IMR-90 (cell line): ENCODE data around the gene LCAT. TPM values are rescaled to one million over a fixed set of nuclear protein-coding genes. Genes with fewer than 3 reads are reported as not detected.

Source experiments
- ATAC-seq: fragments of 200-7000 bp; cut with Tn5 transposase; 2 replicates; pipeline ENCODE4 v1.9.1; 2020; ENCODE audit warnings: low read depth, mild to moderate bottlenecking, moderate library complexity
- BruUV-seq: library from RNA; stranded (reverse); fragments of 400-500 nt; replicated peaks from 2 replicates; lab custom pipeline; 2021; lab: Mats Ljungman, UMichigan
- CTCF ChIA-PET: fragments of 300-600 bp; formaldehyde crosslinking; extraction: SDS; loops from one replicate; lab custom pipeline; 2021; ENCODE audit warnings: antibody characterized with exemption; lab: Yijun Ruan, JAX
- POLR2A ChIA-PET: fragments of 300-600 bp; sonication (Branson Sonifier 250); formaldehyde crosslinking; loops from one replicate; lab custom pipeline; 2022; ENCODE audit warnings: antibody characterized with exemption; ENCODE audit not compliant: unreplicated experiment; lab: Charles Lee
- DNase-seq: peaks from one replicate; pipeline ENCODE4 v3.0.0; 2013
- H2AFZ ChIP-seq: replicated peaks from 2 replicates; pipeline ENCODE3; 2013; ENCODE audit warnings: low read length, mild to moderate bottlenecking; ENCODE audit not compliant: poor library complexity
- H2AK5ac ChIP-seq: 2 replicates; pipeline ENCODE4 v1.6.1; 2013; ENCODE audit warnings: low read depth, low read length, inconsistent platforms
- H2AK9ac ChIP-seq: replicated peaks from 2 replicates; pipeline ENCODE3; 2013; ENCODE audit warnings: mild to moderate bottlenecking, low read depth, low read length, moderate library complexity; ENCODE audit not compliant: poor library complexity
- H2BK120ac ChIP-seq: 2 replicates; pipeline ENCODE4 v1.6.1; 2013; ENCODE audit warnings: low read depth, low read length, inconsistent platforms
- H2BK15ac ChIP-seq: 3 replicates; pipeline ENCODE4 v1.6.1; 2013; ENCODE audit warnings: low read depth, low read length, inconsistent platforms
- H2BK20ac ChIP-seq: 2 replicates; pipeline ENCODE4 v1.6.1; 2013; ENCODE audit warnings: low read depth, mild to moderate bottlenecking, inconsistent platforms, low read length, moderate library complexity
- H2BK5ac ChIP-seq: 2 replicates; pipeline ENCODE4 v1.6.1; 2013; ENCODE audit warnings: mild to moderate bottlenecking, low read depth, low read length, inconsistent platforms; ENCODE audit not compliant: poor library complexity, severe bottlenecking
- H3K14ac ChIP-seq: replicated peaks from 2 replicates; pipeline ENCODE4 v1.6.1; 2013; ENCODE audit warnings: low read depth, low read length, inconsistent platforms
- H3K18ac ChIP-seq: 2 replicates; pipeline ENCODE4 v1.6.1; 2013; ENCODE audit warnings: low read depth, low read length, control low read depth
- H3K23ac ChIP-seq: 2 replicates; pipeline ENCODE4 v1.6.1; 2013; ENCODE audit warnings: low read depth, low read length, inconsistent platforms
- H3K27ac ChIP-seq: 2 replicates; pipeline ENCODE4 v1.5.1; 2013; ENCODE audit warnings: mild to moderate bottlenecking, control low read depth, low read length; ENCODE audit not compliant: insufficient read depth
- H3K27me3 ChIP-seq: 2 replicates; pipeline ENCODE4 v1.6.1; 2013; ENCODE audit warnings: low read length; ENCODE audit not compliant: control insufficient read depth, insufficient read depth
- H3K36me3 ChIP-seq: 2 replicates; pipeline ENCODE4 v1.6.1; 2013; ENCODE audit warnings: low read length, mixed read lengths; ENCODE audit not compliant: control insufficient read depth, insufficient read depth
- H3K4ac ChIP-seq: 2 replicates; pipeline ENCODE4 v1.6.1; 2013; ENCODE audit warnings: low read depth, low read length, inconsistent platforms
- H3K4me1 ChIP-seq: 2 replicates; pipeline ENCODE4 v1.6.1; 2013; ENCODE audit warnings: low read length, mixed read lengths; ENCODE audit not compliant: control insufficient read depth, insufficient read depth
- H3K4me2 ChIP-seq: 2 replicates; pipeline ENCODE4 v1.6.1; 2013; ENCODE audit warnings: low read depth, mild to moderate bottlenecking, control low read depth, low read length, moderate library complexity
- H3K4me3 ChIP-seq: 2 replicates; pipeline ENCODE4 v1.5.1; 2013; ENCODE audit warnings: low read depth, mild to moderate bottlenecking, control low read depth, low read length, moderate library complexity; ENCODE audit not compliant: insufficient read depth
- H3K56ac ChIP-seq: 2 replicates; pipeline ENCODE4 v1.6.1; 2013; ENCODE audit warnings: low read length, inconsistent platforms; ENCODE audit not compliant: insufficient read depth; ENCODE audit errors: extremely low read depth
- H3K79me1 ChIP-seq, 2 experiments: 2 replicates each; pipeline ENCODE4 v1.6.1; 2013; ENCODE audit warnings: low read length in 2 of 2, inconsistent platforms in 1 of 2, low read depth in 1 of 2
- H3K9ac ChIP-seq: 2 replicates; pipeline ENCODE4 v1.6.1; 2013; ENCODE audit warnings: low read depth, low read length, control low read depth
- H3K9me1 ChIP-seq: 2 replicates; pipeline ENCODE4 v1.6.1; 2013; ENCODE audit warnings: low read length, inconsistent platforms; ENCODE audit not compliant: insufficient read depth
- H3K9me3 ChIP-seq: 2 replicates; pipeline ENCODE4 v1.6.1; 2013; ENCODE audit warnings: low read length; ENCODE audit not compliant: control insufficient read depth, insufficient read depth
- H4K20me1 ChIP-seq: 2 replicates; pipeline ENCODE4 v1.6.1; 2013; ENCODE audit warnings: low read length, inconsistent platforms; ENCODE audit not compliant: insufficient read depth
- H4K5ac ChIP-seq: 2 replicates; pipeline ENCODE4 v1.6.1; 2013; ENCODE audit warnings: mild to moderate bottlenecking, low read depth, low read length, control low read depth
- H4K8ac ChIP-seq, 2 experiments: 2 replicates each; pipeline ENCODE4 v1.6.1; 2013; ENCODE audit warnings: low read depth in 2 of 2, low read length in 2 of 2, control low read depth in 1 of 2, inconsistent platforms in 1 of 2
- H4K91ac ChIP-seq: 2 replicates; pipeline ENCODE4 v1.6.1; 2013; ENCODE audit warnings: low read depth, low read length, inconsistent platforms; ENCODE audit not compliant: insufficient read depth
- BHLHE40 ChIP-seq: fragments of 150-350 bp; IDR thresholded peaks from 2 replicates; pipeline ENCODE4 v1.6.1; 2016; ENCODE audit warnings: mild to moderate bottlenecking, low read depth, low read length
- CEBPB ChIP-seq: IDR thresholded peaks from 2 replicates; pipeline ENCODE4 v1.6.1; 2012; ENCODE audit warnings: low read depth, low read length, improper control_type of control experiment
- CHD1 ChIP-seq: IDR thresholded peaks from 2 replicates; pipeline ENCODE4 v1.6.1; 2012; ENCODE audit warnings: low read depth, low read length, improper control_type of control experiment
- FOS ChIP-seq: fragments of 150-350 bp; IDR thresholded peaks from 2 replicates; pipeline ENCODE4 v1.6.1; 2016; ENCODE audit warnings: low read depth, low read length
- MAFK ChIP-seq: IDR thresholded peaks from 2 replicates; pipeline ENCODE4 v1.6.1; 2012; ENCODE audit warnings: low read depth, low read length, improper control_type of control experiment
- MAZ ChIP-seq: IDR thresholded peaks from 2 replicates; pipeline ENCODE4 v1.6.1; 2012; ENCODE audit warnings: low read depth, mild to moderate bottlenecking, low read length, improper control_type of control experiment, moderate library complexity, borderline replicate concordance
- MXI1 ChIP-seq: IDR thresholded peaks from 2 replicates; pipeline ENCODE4 v1.6.1; 2012; ENCODE audit warnings: low read depth, mild to moderate bottlenecking, low read length, moderate library complexity, borderline replicate concordance
- NFE2L2 ChIP-seq: fragments of 150-350 bp; IDR thresholded peaks from 2 replicates; pipeline ENCODE4 v1.6.1; 2016; ENCODE audit warnings: low read depth, mild to moderate bottlenecking, low read length
- POLR2A ChIP-seq: IDR thresholded peaks from 2 replicates; pipeline ENCODE4 v1.6.1; 2012; ENCODE audit warnings: mild to moderate bottlenecking, low read depth, low read length
- RAD21 ChIP-seq: IDR thresholded peaks from 2 replicates; pipeline ENCODE4 v1.6.1; 2012; ENCODE audit warnings: low read length, improper control_type of control experiment
- RCOR1 ChIP-seq: IDR thresholded peaks from 2 replicates; pipeline ENCODE4 v1.6.1; 2012; ENCODE audit warnings: mild to moderate bottlenecking, low read length, improper control_type of control experiment; ENCODE audit not compliant: insufficient replicate concordance
- SMC3 ChIP-seq: fragments of 150-350 bp; IDR thresholded peaks from 2 replicates; pipeline ENCODE4 v1.6.1; 2016; ENCODE audit warnings: low read depth, mild to moderate bottlenecking, antibody characterized with exemption, low read length, moderate library complexity
- USF2 ChIP-seq: fragments of 150-350 bp; IDR thresholded peaks from 2 replicates; pipeline ENCODE4 v1.6.1; 2017; ENCODE audit warnings: mild to moderate bottlenecking, antibody characterized with exemption, low read length, low read depth
- WGBS, 2 experiments: methylation state at CpG; one replicate each; pipeline versions ENCODE4 v1.1.5 to v1.1.7; 2013; ENCODE audit warnings: missing lambda C conversion rate in 2 of 2; ENCODE audit not compliant: insufficient read length in 1 of 2; ENCODE audit errors: extremely low coverage in 2 of 2; 5-methylcytosine and 5-hydroxymethylcytosine counted together
- dilution Hi-C: fragments of 300-500 bp; cut with HindIII; formaldehyde crosslinking; loops from one replicate; pipeline ENCODE4 v1.14.3; 2018; ENCODE audit warnings: low sequenced_read_pairs; ENCODE audit not compliant: unreplicated experiment
- in situ Hi-C: fragments of 300-500 bp; cut with MboI; formaldehyde crosslinking; loops from 3 replicates; pipeline ENCODE4 v1.14.3; 2019; ENCODE audit warnings: low sequenced_read_pairs, inconsistent platforms, mixed read lengths
- intact Hi-C: fragments of 100-400 bp; cut with micrococcal nuclease; formaldehyde crosslinking; loops from 2 replicates; pipeline ENCODE4 v1.10.0; 2022
- polyA plus RNA-seq, 3 experiments: library from polyadenylated mRNA; depleted of rRNA; stranded (reverse); fragments of >200 nt; gene quantifications; 2 replicates each; pipeline ENCODE4 v1.2.3, GENCODE V29; 2012; ENCODE audit warnings: low replicate concordance in 1 of 3
- total RNA-seq: library from RNA; depleted of rRNA; stranded (reverse); fragments of >200 nt; gene quantifications from 2 replicates; pipeline ENCODE4 v1.2.3, GENCODE V29; 2012
- TF ChIP-seq, protein P1 (sequence below): conservative IDR thresholded peaks from 2 replicates; pipeline ENCODE4 v1.5.1; 2012; ENCODE audit warnings: mild to moderate bottlenecking, low read depth, low read length, improper control_type of control experiment

LCAT gene
- total and polyA plus RNA-seq, 2 of the 4 experiments (the other 2 are of a cell fraction) = 1.4 to 18.8 TPM

GRCh38 chr16:67928147-67928546, 15.8 kb downstream of the LCAT start (continued):
- TF ChIP-seq CHD1 (no peak), USF2 (no peak)

DNA sequence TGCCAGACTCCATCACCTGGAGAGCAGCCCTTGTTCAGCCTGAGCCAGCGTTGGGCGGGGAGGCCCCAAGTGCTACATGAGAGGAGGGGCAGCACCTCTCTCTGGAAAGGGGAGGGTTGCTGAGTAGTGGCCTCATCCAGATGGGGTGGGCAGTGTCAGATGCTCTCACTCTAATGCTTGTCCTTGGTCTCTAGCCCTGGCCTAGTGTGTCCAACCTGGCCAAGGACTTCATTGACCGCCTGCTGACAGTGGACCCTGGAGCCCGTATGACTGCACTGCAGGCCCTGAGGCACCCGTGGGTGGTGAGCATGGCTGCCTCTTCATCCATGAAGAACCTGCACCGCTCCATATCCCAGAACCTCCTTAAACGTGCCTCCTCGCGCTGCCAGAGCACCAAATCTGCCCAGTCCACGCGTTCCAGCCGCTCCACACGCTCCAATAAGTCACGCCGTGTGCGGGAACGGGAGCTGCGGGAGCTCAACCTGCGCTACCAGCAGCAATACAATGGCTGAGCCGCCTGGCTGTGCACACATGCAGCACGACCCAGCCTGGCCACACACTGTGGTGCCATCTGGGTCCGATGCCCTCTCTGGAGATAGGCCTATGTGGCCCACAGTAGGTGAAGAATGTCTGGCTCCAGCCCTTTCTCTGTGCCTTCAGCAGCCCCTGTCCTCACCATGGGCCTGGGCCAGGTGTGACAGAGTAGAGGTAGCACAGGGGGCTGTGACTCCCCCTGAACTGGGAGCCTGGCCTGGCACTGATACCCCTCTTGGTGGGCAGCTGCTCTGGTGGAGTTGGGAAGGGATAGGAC, 16.6 kb downstream of the LCAT start:
- Histone ChIP-seq H3K9ac (no peak overlapping the region), H2AK5ac (no peak overlapping the region), H2BK120ac (no peak overlapping the region), H4K20me1 (peaks cover 46% of the 10 kb centered on the region), H2BK20ac (no peak overlapping the region), H3K4me2 (no peak overlapping the region), H2BK15ac (no peak overlapping the region), H3K23ac (no peak overlapping the region), H3K4me1 (no peaks in the 10 kb centered on the region), H3K79me1 (peaks cover 5 to 35% of the 10 kb centered on the region in 2 experiments; a peak in 2 of 4 replicates), H2AFZ (no peak overlapping the region), H3K56ac (no peak overlapping the region), H4K8ac (no peak overlapping the region), H3K18ac (no peak overlapping the region), H3K27ac (no peak overlapping the region), H3K27me3 (no peaks in the 10 kb centered on the region), H2AK9ac (no peak overlapping the region), H3K14ac (no peak overlapping the region), H3K9me3 (no peaks in the 10 kb centered on the region), H2BK5ac (no peak overlapping the region), H3K4me3 (no peak overlapping the region), H3K36me3 (peaks cover 29% of the 10 kb centered on the region), H3K9me1 (no peaks in the 10 kb centered on the region), H4K91ac (no peak overlapping the region), H4K5ac (no peak overlapping the region), H3K4ac (no peak overlapping the region)
- dilution Hi-C loops = no loop called here
- DNase-seq (no peak), ATAC-seq (no peak)
- ChIA-PET POLR2A (no interaction called here), CTCF (no interaction called here)
- 97% methylated on average over 15 of the region's 22 CpGs; no CpG with 5 or more reads in 1 of the 2 experiments for WGBS, 2 experiments
- no TSS peak for BruUV-seq
- intact Hi-C loops = no loop called here
- in situ Hi-C loops = loop anchor here (5.0 to 25.0 kb wide), 3 partner anchors 115 to 390 kb away; partner anchors contain the start of gene RIPOR1
- no peak for TF ChIP-seq RAD21
- TF ChIP-seq RCOR1 = no peak
- TF ChIP-seq, protein P1, sequence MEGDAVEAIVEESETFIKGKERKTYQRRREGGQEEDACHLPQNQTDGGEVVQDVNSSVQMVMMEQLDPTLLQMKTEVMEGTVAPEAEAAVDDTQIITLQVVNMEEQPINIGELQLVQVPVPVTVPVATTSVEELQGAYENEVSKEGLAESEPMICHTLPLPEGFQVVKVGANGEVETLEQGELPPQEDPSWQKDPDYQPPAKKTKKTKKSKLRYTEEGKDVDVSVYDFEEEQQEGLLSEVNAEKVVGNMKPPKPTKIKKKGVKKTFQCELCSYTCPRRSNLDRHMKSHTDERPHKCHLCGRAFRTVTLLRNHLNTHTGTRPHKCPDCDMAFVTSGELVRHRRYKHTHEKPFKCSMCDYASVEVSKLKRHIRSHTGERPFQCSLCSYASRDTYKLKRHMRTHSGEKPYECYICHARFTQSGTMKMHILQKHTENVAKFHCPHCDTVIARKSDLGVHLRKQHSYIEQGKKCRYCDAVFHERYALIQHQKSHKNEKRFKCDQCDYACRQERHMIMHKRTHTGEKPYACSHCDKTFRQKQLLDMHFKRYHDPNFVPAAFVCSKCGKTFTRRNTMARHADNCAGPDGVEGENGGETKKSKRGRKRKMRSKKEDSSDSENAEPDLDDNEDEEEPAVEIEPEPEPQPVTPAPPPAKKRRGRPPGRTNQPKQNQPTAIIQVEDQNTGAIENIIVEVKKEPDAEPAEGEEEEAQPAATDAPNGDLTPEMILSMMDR = no peak
- no peak for TF ChIP-seq SMC3
- TF ChIP-seq MXI1 = no peak
- TF ChIP-seq CHD1 = no peak
- TF ChIP-seq BHLHE40 = no peak
- TF ChIP-seq MAFK = no peak
- TF ChIP-seq FOS = no peak
- no peak for TF ChIP-seq CEBPB
- no peak for TF ChIP-seq POLR2A
- TF ChIP-seq NFE2L2 = no peak
- no peak for TF ChIP-seq MAZ
